Measurements from ENCODE around the gene UNC5CL. TPM values are rescaled to one million over a fixed set of nuclear protein-coding genes. Genes with fewer than 3 reads are reported as not detected.

Gene UNC5CL
- total RNA-seq, 1 experiment from 2014 or later: 2.2 TPM

- no peak overlapping the region for H3K4me2 ChIP-seq (ENCODE audit: low read length)
- no peak overlapping the region for H3K27ac ChIP-seq (ENCODE audit: low read depth, low read length)
- no peaks in the 10 kb centered on the region for H4K20me1 ChIP-seq (ENCODE audit: insufficient read depth)
- no TSS peak for BruUV-seq (replicated peaks)
- TF ChIP-seq REST (IDR thresholded peaks at IDR 0.05; ENCODE audit: low read depth): no peak
- no peak for TF ChIP-seq ATF3 (IDR thresholded peaks at IDR 0.05)
- no peak for TF ChIP-seq SRF (IDR thresholded peaks at IDR 0.05; ENCODE audit: low read depth)
- TF ChIP-seq FOSL1 (IDR thresholded peaks at IDR 0.05; ENCODE audit: low read depth): no peak
- TF ChIP-seq JUND (IDR thresholded peaks at IDR 0.05): no peak
- TF ChIP-seq EZH2 (IDR thresholded peaks at IDR 0.05): no peak
- TF ChIP-seq CEBPB (IDR thresholded peaks at IDR 0.05; ENCODE audit: low read depth): no peak
- TF ChIP-seq CTCF (IDR thresholded peaks at IDR 0.05 in 2 of 3, conservative IDR thresholded peaks at IDR 0.05 in 1 of 3; ENCODE audit: borderline replicate concordance in 1 of 3, insufficient read depth in 1 of 3, low read depth in 2 of 3, low read length in 2 of 3): no peak
- no peak for TF ChIP-seq YY1 (IDR thresholded peaks at IDR 0.05; ENCODE audit: extremely low read depth, insufficient replicate concordance, low read depth, low read length)
- no peak for TF ChIP-seq ZFX (IDR thresholded peaks at IDR 0.05)
- no peak for TF ChIP-seq ZBTB33 (IDR thresholded peaks at IDR 0.05; ENCODE audit: extremely low read depth, insufficient replicate concordance, low read length)
- TF ChIP-seq POLR2A (IDR thresholded peaks at IDR 0.05; ENCODE audit: borderline replicate concordance, extremely low read depth, insufficient read depth, insufficient read length): no peak
- no peak for TF ChIP-seq TCF7L2 (IDR thresholded peaks at IDR 0.05; ENCODE audit: borderline replicate concordance, extremely low read depth, insufficient read depth, insufficient read length)
- no peak for TF ChIP-seq MAX (IDR thresholded peaks at IDR 0.05)
- TF ChIP-seq SIN3A (IDR thresholded peaks at IDR 0.05; ENCODE audit: low read depth): no peak
- no peaks in the 10 kb centered on the region for H3K9me2 ChIP-seq (ENCODE audit: insufficient read depth)
- RAD21 ChIA-PET (ENCODE audit: low non-redundant PET in 1 of 2, low total read pairs in 2 of 2, uncharacterized antibody in 2 of 2, unreplicated experiment in 2 of 2): no interaction called here
- H3K79me2 ChIP-seq (ENCODE audit: insufficient read depth, low read length): no peaks in the 10 kb centered on the region
- CTCF ChIA-PET: interaction anchor here (0.9 kb wide), 1 partner anchor 28 kb away, joined by 3 read pairs; no protein-coding TSS in a partner anchor
- no peaks in the 10 kb centered on the region for H3K27me3 ChIP-seq (ENCODE audit: insufficient read depth, low read length)
- H3K9ac ChIP-seq (ENCODE audit: low read length): no peak overlapping the region
- no peak for ATAC-seq
- peaks cover 0 to 10% of the 10 kb centered on the region in 2 experiments; a peak in 2 of 4 replicates for H3K36me3 ChIP-seq (ENCODE audit: control insufficient read depth in 1 of 2, insufficient read depth in 2 of 2, low read length in 2 of 2)
- H2AFZ ChIP-seq (ENCODE audit: low read depth, low read length, poor library complexity, severe bottlenecking): no peak overlapping the region
- intact Hi-C loops (cut with micrococcal nuclease): no loop called here
- POLR2A ChIA-PET: no interaction called here
- H3K4me1 ChIP-seq (ENCODE audit: control insufficient read depth in 1 of 2, insufficient read depth in 2 of 2, low read length in 2 of 2): peaks cover 0 to 14% of the 10 kb centered on the region in 2 experiments; a peak in 1 of 4 replicates
- H3K9me3 ChIP-seq (ENCODE audit: control insufficient read depth in 1 of 2, insufficient read depth in 1 of 2, low read depth in 1 of 2, low read length in 2 of 2): no peaks in the 10 kb centered on the region
- DNase-seq (ENCODE audit: low read depth, low spot score): no peak
- no peak overlapping the region for H3K4me3 ChIP-seq (replicated peaks in 1 of 2; ENCODE audit: low read depth in 1 of 2, low read length in 2 of 2)
Observed at GRCh38 chr6:41063884-41064285, 24.9 kb upstream of the UNC5CL start.
